ENCODE data around the gene MAP1LC3B2. TPM values are rescaled to one million over a fixed set of nuclear protein-coding genes. Genes with fewer than 3 reads are reported as not detected.

Gene MAP1LC3B2
- total RNA-seq, result 1 to 10 TPM in 1 of 2 experiments, under 1 TPM in 1; 0.54 to 1.7 TPM

DNA sequence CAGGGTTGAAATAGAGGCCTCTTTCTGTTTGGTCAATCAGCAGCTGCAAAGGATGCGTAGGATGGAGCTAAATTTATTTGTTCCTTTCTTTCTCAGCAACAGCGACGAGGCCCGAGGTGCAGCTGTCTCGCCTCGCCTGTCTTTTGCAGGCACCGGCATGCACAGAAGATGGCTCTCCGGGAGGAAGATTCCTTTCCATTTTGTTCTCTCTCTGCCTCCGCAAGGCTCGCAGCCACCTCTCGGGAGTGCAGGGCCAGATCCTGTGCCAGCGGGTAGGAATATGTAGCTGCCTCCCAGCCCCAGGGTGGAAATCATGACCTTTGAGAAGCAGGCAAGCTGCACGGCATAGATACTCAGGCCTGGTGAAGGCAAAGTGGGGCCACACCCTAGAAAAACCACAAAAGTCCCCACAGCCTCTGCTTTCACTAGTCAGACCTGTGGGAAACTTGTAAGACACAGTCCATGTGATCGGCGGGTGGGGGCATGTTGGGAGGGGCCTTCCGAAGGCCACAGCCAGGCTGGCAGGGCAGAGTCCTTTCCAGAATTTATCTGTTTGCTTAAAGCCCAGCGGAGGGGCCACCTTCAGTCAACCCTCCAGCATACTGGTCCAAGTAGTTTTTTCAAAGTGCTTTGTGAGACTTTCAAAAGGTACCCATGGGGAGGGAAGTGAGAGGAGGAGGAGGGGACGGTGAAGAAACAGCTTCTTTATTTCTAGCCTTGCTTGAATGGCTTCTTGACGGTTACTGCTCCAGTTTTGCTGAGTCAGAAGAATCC lies at the start of gene MAP1LC3B2:
TSS of gene MAP1LC3B2 (plus strand) at position 220 of the 774 bp plus-strand sequence. CDS start 16,562 bp downstream, outside the sequence.
- peak; percentile 83 for ATAC-seq
- peaks cover 13% of the 10 kb centered on the region for H3K27me3 Mint-ChIP-seq
- H3K4me1 Mint-ChIP-seq, result peaks cover 28% of the 10 kb centered on the region
- DNase-seq, result peak; percentile 98
- H3K4me3 Mint-ChIP-seq, result peak within 1 kb of the TSS; percentile 72
- peak within 1 kb of the TSS; percentile 99 for H3K27ac Mint-ChIP-seq
- H3K36me3 Mint-ChIP-seq, result peaks cover 23% of the 10 kb centered on the region
- CTCF ChIA-PET, result interaction anchor here (0.9 to 4.3 kb wide), 12 partner anchors 10 to 499 kb away, joined by 3 to 26 read pairs (median 4); no protein-coding TSS in a partner anchor
- H3K9me3 Mint-ChIP-seq (ENCODE audit: low read depth), result peaks cover 10% of the 10 kb centered on the region

DNA sequence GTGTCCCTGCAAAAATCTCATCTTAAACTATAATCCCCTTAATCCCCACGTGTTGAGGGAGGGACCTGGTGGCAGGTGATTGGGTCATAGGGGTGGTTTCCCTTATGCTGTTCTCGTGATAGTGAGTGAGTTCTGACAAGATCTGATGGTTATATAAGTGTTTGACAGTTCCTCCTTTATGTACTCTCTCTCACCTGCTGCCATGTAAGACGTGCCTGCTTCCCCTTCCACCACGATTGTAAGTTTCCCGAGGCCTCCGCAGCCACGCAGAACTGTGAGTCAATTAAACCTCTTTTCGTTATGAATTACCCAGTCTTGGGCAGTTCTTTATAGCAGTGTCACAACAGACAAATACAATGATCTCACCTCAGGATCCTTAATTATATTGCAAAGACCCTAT lies 45.2 kb upstream of the MAP1LC3B2 start:
- H3K27ac Mint-ChIP-seq, result no peak overlapping the region
- no peak for ATAC-seq
- peaks cover 5% of the 10 kb centered on the region for H3K27me3 Mint-ChIP-seq
- no peaks in the 10 kb centered on the region for H3K9me3 Mint-ChIP-seq (ENCODE audit: low read depth)
- no peak overlapping the region for H3K4me3 Mint-ChIP-seq
- H3K36me3 Mint-ChIP-seq, result no peaks in the 10 kb centered on the region
- H3K4me1 Mint-ChIP-seq, result no peaks in the 10 kb centered on the region
- DNase-seq, result no peak
- CTCF ChIA-PET, result no interaction called here

DNA sequence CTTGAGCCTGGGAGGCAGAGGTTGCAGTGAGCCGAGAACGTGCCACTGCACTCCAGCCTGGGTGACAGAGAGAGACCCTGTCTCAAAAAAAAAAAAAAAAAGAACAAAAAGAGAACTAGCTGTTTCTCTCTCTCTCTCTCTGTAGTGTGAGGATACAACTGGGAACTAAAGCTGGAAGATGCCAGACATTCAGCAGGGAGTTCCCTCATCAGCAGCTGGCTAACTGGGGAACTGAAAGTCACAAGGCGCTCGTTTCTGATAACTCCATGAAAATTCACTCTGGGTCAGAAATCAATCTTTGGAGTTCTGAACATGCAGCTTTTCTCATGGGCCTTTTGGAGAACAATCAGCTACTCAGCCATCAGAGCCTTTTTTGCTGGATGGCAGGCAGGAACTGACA lies 43.5 kb upstream of the MAP1LC3B2 start:
- H3K27ac Mint-ChIP-seq, result no peak overlapping the region
- peaks cover 2% of the 10 kb centered on the region for H3K27me3 Mint-ChIP-seq
- H3K4me1 Mint-ChIP-seq, result no peaks in the 10 kb centered on the region
- no peaks in the 10 kb centered on the region for H3K36me3 Mint-ChIP-seq
- H3K9me3 Mint-ChIP-seq (ENCODE audit: low read depth), result no peaks in the 10 kb centered on the region
- CTCF ChIA-PET, result interaction anchor here (0.6 to 1.3 kb wide), 2 partner anchors 8 to 15 kb away, joined by 3 read pairs; no protein-coding TSS in a partner anchor
- no peak overlapping the region for H3K4me3 Mint-ChIP-seq
- no peak for ATAC-seq
- DNase-seq, result no peak

DNA sequence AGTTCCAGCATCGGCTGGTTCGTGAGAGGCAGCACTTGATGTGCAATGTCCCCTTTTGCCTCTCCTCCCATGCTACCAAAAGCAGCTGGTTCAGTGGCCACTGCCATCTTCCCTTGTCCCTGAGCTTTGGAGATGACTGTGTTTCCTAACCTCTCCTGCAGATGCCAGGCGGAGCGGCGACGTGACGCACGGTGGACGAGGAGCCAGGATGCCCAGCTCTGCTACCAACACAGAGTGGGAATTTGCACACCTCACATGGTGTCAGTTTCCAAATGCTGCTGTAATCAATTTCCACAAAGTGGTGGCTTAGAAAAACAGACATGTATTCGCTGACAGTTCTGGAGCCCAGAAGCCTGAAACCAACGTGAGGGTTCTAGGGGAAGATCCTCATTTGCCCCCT lies 42.5 kb upstream of the MAP1LC3B2 start:
- CTCF ChIA-PET, result interaction anchor here (0.6 kb wide), 1 partner anchor 9 kb away, joined by 3 read pairs; no protein-coding TSS in a partner anchor
- Mint-ChIP-seq H3K27ac (no peak overlapping the region), H3K27me3 (peaks cover 2% of the 10 kb centered on the region), H3K9me3 (ENCODE audit: low read depth) (no peaks in the 10 kb centered on the region), H3K4me1 (peaks cover 5% of the 10 kb centered on the region), H3K4me3 (no peak overlapping the region), H3K36me3 (no peaks in the 10 kb centered on the region)
- no peak for DNase-seq
- ATAC-seq, result no peak

DNA sequence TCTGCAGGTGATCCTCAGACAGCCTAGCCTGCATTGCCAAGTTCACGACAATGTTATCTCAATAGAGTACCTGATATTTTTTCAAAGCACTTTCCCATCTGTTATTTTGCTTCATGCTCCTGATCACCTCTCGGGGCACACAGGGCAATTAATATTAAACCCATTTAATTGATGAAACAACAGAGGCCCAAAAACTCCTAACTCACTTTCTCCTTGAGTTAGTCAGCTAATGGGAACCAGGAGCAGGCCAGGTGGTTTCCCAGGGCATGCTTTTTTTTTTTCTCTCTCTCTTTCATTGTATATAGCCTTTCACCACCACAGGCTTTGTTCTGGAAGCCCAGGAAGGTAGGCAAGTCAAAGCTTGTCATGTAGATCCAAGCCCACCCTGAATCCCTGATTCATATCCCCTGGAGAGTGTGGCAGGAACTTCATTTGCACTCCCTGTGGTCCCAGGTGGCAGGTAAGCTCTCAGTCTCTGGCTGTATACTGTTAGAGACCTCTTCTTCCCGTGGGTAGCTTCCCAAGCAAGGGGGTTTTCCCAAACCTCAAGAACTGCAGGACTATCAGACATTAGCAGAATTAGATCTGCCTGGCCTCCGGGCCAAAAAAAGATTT lies 41.6 kb upstream of the MAP1LC3B2 start:
- CTCF ChIA-PET, result no interaction called here
- H3K4me1 Mint-ChIP-seq, result peaks cover 5% of the 10 kb centered on the region
- H3K27me3 Mint-ChIP-seq, result no peaks in the 10 kb centered on the region
- no peak overlapping the region for H3K27ac Mint-ChIP-seq
- ATAC-seq (no peak), DNase-seq (no peak)
- H3K36me3 Mint-ChIP-seq, result no peaks in the 10 kb centered on the region
- H3K9me3 Mint-ChIP-seq (ENCODE audit: low read depth), result no peaks in the 10 kb centered on the region
- no peak overlapping the region for H3K4me3 Mint-ChIP-seq

DNA sequence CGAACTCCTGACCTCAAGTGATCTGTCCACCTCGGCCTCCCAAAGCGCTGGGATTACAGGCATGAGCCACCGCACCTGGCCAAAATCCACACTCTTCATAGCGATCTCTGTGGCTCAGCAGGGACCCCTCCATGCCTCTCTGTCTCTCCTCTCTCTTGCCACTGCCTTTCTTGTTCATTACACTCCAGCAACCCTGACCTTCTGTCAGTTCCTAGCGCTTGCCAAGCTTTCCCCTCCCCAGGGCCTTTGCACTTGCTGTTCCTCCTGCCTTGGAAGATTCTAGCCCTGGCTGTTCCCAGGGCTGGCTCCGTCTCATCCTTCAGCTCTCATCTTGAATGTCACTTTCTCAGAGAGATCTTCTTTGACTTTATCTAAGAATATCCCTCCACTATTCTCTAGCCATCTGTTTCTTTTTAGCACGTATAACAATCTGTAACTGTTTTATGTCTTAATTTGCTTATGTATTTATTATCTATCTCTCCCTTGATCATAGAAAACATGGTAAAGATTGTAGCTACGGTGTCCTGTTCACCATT lies 38.9 kb upstream of the MAP1LC3B2 start:
- CTCF ChIA-PET, result interaction anchor here (0.9 kb wide), 1 partner anchor 13 kb away, joined by 3 read pairs; no protein-coding TSS in a partner anchor
- peaks cover 10% of the 10 kb centered on the region for H3K27me3 Mint-ChIP-seq
- H3K36me3 Mint-ChIP-seq, result no peaks in the 10 kb centered on the region
- H3K27ac Mint-ChIP-seq, result no peak overlapping the region
- ATAC-seq (no peak), DNase-seq (no peak)
- no peaks in the 10 kb centered on the region for H3K9me3 Mint-ChIP-seq (ENCODE audit: low read depth)
- peaks cover 5% of the 10 kb centered on the region for H3K4me1 Mint-ChIP-seq
- no peak overlapping the region for H3K4me3 Mint-ChIP-seq

DNA sequence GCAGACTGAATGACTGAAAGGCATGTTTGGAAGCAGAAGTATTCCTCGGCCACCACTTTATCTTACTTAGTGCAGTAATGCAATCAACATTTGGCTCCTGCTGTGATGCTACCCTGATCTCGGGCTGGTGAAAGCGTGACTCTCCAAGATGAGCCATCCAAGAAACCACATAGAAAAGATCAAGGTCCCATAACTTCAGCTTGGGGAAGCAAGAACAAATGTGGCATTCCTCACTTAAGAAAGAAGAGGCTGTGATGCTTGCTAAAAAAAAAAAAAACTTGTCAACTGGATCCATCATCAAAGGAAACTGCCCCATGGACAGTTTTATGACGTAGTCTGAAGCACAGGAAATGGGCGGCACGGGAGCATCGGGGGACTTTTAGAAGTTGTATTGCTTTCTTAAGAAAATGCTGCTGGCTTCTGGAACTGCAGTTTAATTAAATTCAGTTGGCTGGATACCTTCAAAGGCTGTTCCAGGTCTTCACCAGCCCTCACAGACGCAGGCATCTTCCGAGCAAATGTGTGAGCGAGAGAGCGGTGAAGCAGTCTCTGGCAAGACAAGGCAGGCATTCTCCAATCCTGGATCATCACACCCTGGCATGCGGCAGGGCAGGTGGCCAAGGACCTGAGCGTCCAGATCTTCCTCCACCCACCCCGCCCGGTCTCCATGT lies 38.2 kb upstream of the MAP1LC3B2 start:
- Mint-ChIP-seq H3K4me1 (peaks cover 5% of the 10 kb centered on the region), H3K4me3 (no peak overlapping the region), H3K36me3 (no peaks in the 10 kb centered on the region), H3K27ac (no peak overlapping the region), H3K27me3 (peaks cover 10% of the 10 kb centered on the region), H3K9me3 (ENCODE audit: low read depth) (no peaks in the 10 kb centered on the region)
- CTCF ChIA-PET, result no interaction called here
- no peak for ATAC-seq
- DNase-seq, result no peak

DNA sequence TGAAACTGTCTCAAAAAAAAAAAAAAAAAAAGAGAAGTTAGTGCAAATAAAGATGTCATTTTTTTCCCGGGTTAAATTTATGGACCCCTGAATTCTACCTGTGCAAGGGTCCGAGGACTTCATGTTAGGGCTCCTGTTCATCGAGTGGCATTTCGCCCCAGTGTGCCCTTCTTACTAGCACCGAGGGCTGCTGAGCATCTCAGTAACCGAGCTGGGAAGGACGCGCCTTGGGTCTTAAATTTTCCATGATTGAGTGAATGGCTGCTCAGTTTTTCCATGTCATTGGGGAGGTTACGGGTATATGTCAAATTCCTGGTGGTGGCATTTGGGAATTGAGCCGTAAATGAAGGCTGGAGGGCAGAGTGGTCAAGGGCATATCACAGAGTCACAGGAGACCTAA lies 34.9 kb upstream of the MAP1LC3B2 start:
- Mint-ChIP-seq H3K4me1 (peaks cover 5% of the 10 kb centered on the region), H3K27ac (no peak overlapping the region), H3K4me3 (no peak overlapping the region), H3K27me3 (peaks cover 31% of the 10 kb centered on the region), H3K36me3 (no peaks in the 10 kb centered on the region), H3K9me3 (ENCODE audit: low read depth) (no peaks in the 10 kb centered on the region)
- ATAC-seq (no peak), DNase-seq (no peak)
- CTCF ChIA-PET, result no interaction called here

DNA sequence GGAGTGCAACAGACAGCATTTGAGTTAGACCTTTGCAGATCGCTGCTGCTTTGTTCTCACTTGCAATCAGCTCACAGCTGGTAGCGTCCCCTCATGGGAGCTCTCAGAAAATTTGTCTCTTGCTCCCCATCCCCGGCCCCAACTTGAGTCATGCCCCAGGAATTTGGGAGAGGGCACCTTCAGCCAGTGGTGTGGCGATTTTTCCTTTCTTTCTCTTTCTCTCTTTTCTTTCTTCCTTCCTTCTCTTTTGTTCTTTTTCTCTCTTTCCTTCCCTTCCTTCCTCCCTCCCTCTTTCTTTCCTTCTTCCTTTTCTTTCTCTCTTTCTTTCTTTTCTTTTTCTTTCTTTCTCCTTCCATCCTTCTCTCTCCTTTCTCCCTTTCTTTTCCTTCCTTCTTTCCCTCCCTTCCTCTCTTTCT lies 34.2 kb upstream of the MAP1LC3B2 start:
- H3K36me3 Mint-ChIP-seq, result no peaks in the 10 kb centered on the region
- H3K27ac Mint-ChIP-seq, result no peak overlapping the region
- H3K4me3 Mint-ChIP-seq, result no peak overlapping the region
- ATAC-seq (no peak), DNase-seq (no peak)
- H3K9me3 Mint-ChIP-seq (ENCODE audit: low read depth), result no peaks in the 10 kb centered on the region
- peaks cover 5% of the 10 kb centered on the region for H3K4me1 Mint-ChIP-seq
- H3K27me3 Mint-ChIP-seq, result peaks cover 31% of the 10 kb centered on the region
- CTCF ChIA-PET, result no interaction called here

DNA sequence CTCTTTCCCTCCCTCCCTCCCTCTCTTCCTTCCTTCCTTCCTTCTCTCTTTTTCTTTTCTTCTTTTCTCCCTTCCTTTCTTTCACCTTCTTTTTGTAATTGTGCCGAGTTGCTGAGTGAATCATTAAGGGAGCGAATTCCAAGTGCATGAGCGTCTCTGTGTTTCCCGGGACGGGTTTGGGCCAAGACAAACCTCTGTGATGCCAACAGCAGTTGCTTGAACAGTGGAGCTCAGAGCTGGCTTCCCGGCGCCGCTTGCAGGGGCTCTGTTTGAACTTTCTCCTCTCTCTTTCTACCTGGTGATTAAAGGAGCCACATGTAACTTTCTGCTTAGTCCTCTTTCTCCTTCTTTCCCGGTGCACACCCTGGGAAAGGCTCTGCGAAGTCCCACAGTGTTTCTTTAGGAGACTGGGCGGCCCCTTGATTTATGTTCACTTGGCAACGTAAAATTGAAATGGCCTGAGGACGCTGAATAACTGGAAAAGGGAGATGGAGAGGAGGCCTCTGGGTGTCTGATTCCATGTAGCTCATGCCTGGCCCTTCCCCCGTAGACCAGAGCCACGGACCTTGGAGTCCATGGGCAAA lies 33.7 kb upstream of the MAP1LC3B2 start:
- CTCF ChIA-PET, result no interaction called here
- ATAC-seq (no peak), DNase-seq (no peak)
- peaks cover 31% of the 10 kb centered on the region for H3K27me3 Mint-ChIP-seq
- H3K4me1 Mint-ChIP-seq, result peaks cover 5% of the 10 kb centered on the region
- H3K36me3 Mint-ChIP-seq, result no peaks in the 10 kb centered on the region
- no peak overlapping the region for H3K27ac Mint-ChIP-seq
- H3K9me3 Mint-ChIP-seq (ENCODE audit: low read depth), result no peaks in the 10 kb centered on the region
- no peak overlapping the region for H3K4me3 Mint-ChIP-seq

DNA sequence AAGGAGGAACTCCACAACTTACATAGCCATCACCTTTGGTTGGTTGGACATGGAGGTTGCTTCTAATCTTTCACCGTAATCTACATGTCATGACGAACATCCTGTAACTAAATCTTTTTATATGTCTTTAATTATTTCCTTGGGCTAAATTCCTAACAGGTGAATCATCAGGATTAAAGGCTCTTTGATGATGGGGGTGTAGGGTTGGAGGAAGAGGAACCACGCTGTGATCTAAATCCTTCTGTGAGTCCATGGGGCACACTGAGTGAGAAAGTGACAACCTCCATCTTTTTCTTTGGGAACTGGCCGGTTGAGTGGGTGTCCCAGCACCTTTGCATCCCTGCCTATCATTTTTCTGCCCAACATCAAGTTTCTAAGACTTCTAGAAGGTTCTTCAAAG lies 31.1 kb upstream of the MAP1LC3B2 start:
- peaks cover 37% of the 10 kb centered on the region for H3K27me3 Mint-ChIP-seq
- H3K9me3 Mint-ChIP-seq (ENCODE audit: low read depth), result no peaks in the 10 kb centered on the region
- CTCF ChIA-PET, result no interaction called here
- no peak overlapping the region for H3K4me3 Mint-ChIP-seq
- H3K4me1 Mint-ChIP-seq, result peaks cover 10% of the 10 kb centered on the region
- ATAC-seq (no peak), DNase-seq (no peak)
- H3K36me3 Mint-ChIP-seq, result no peaks in the 10 kb centered on the region
- no peak overlapping the region for H3K27ac Mint-ChIP-seq

DNA sequence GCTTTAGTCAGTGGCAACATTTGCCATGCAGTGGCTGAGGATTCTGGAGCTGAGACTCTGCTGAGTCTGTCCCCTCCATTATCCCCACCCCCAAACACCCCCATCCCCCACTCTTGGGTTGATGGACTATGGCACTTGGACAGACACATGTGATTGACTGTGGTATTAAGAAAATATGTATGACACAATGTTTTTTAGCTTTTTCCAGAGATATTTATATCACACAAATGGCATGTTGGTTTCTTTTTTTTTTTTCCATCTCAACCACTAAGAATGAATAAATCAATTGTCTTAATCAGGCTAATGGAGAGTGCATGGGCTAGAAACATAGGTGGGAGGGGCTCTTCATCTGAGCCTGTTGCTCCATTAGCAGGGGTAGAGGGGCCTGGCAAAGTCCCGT lies 30.7 kb upstream of the MAP1LC3B2 start:
- no peak for ATAC-seq
- peaks cover 37% of the 10 kb centered on the region for H3K27me3 Mint-ChIP-seq

DNA sequence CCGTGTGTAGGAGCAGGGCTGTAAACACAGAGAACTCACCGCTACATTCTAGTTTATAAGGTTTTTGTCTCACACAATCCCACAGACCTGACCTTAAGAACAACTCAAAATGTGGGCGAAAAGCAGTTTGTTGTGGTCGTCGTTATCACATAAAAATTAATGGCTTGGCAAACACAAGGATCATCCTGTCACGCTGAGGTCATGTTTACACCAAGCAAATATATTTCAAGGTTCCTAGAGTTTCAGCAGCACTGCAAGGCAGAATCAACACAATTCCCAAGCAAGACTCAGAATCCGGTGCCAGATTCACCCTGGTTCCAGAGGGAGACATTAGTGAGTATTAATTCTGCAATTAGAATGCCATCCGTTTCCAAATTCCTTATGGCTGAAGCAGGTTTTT lies 30.1 kb upstream of the MAP1LC3B2 start:
- Mint-ChIP-seq H3K9me3 (ENCODE audit: low read depth) (no peaks in the 10 kb centered on the region), H3K27me3 (peaks cover 37% of the 10 kb centered on the region), H3K27ac (no peak overlapping the region), H3K4me3 (no peak overlapping the region), H3K36me3 (no peaks in the 10 kb centered on the region), H3K4me1 (peaks cover 13% of the 10 kb centered on the region)
- DNase-seq, result no peak
- ATAC-seq, result no peak
- CTCF ChIA-PET, result no interaction called here

More for the DNA sequence above, 30.7 kb upstream of the MAP1LC3B2 start:
- Mint-ChIP-seq H3K4me1 (peaks cover 13% of the 10 kb centered on the region), H3K4me3 (no peak overlapping the region), H3K9me3 (ENCODE audit: low read depth) (no peaks in the 10 kb centered on the region), H3K36me3 (no peaks in the 10 kb centered on the region), H3K27ac (no peak overlapping the region)
- CTCF ChIA-PET, result no interaction called here
- no peak for DNase-seq

All from activated CD8-positive, alpha-beta memory T cell treated with anti-CD3 and anti-CD28 coated beads, Interleukin-2, amount 10 ng/mL, durations not matched to agents 7 days and 5 days (primary cell).